ENCODE data around the gene SEPTIN7. TPM values are rescaled to one million over a fixed set of nuclear protein-coding genes. Genes with fewer than 3 reads are reported as not detected.

SEPTIN7 gene
- total and polyA plus RNA-seq, 2 of the 13 experiments (the other 11 are each of a cell fraction or from before 2014, with no cell fraction given): 103 to 129 TPM

GRCh38 chr7:35818513-35818912 is 17.7 kb downstream of the SEPTIN7 start:
- POLR2A ChIA-PET: no interaction called here
- Histone ChIP-seq H3K9ac (ENCODE audit: insufficient read depth, low read depth, low read length) (no peak overlapping the region), H2AFZ (ENCODE audit: low read length) (no peak overlapping the region), H3K9me3 (ENCODE audit: low read length) (no peaks in the 10 kb centered on the region), H3K4me2 (ENCODE audit: low read depth, low read length) (no peak overlapping the region), H3K4me1 (ENCODE audit: insufficient read depth, low read length) (peaks cover 17% of the 10 kb centered on the region), H3K4me3 (replicated peaks in 1 of 3; ENCODE audit: insufficient read depth in 1 of 3, low read depth in 2 of 3, low read length in 3 of 3) (no peak overlapping the region), H3K27ac (ENCODE audit: extremely low read length, insufficient read depth, low read length) (no peak overlapping the region), H3K79me2 (ENCODE audit: insufficient read depth, low read length) (peaks cover 96% of the 10 kb centered on the region), H3K36me3 (replicated peaks in 1 of 2; ENCODE audit: control insufficient read depth in 1 of 2, insufficient read depth in 2 of 2, low read length in 2 of 2) (no peaks in the 10 kb centered on the region), H3K27me3 (ENCODE audit: control insufficient read depth in 1 of 2, insufficient read depth in 2 of 2, low read length in 2 of 2) (no peaks in the 10 kb centered on the region), H4K20me1 (ENCODE audit: insufficient read depth, low read length) (peaks cover 23% of the 10 kb centered on the region)
- FAIRE-seq (no peak), ATAC-seq (no peak), DNase-seq (ENCODE audit: low spot score) (no peak)
- CTCF ChIA-PET (ENCODE audit: low intra/inter-chr PET ratio, low total read pairs): no interaction called here
- intact Hi-C loops (cut with micrococcal nuclease; ENCODE audit: unreplicated experiment) (no loop called here), in situ Hi-C loops (cut with HindIII; ENCODE audit: extremely low pct_ligation_motif_present, low pct_unique_long_range_greater_than_20kb) (no loop called here)
- no TSS peak for BruUV-seq (replicated peaks)
- TF ChIP-seq TGIF2 (CRISPR knock-in tag; IDR thresholded peaks at IDR 0.05) (no peak), CHD4 (IDR thresholded peaks at IDR 0.05; ENCODE audit: borderline replicate concordance, low read length) (no peak), ZNF441 (CRISPR knock-in tag; IDR thresholded peaks at IDR 0.05; ENCODE audit: borderline replicate concordance) (no peak), ZNF775 (CRISPR knock-in tag; IDR thresholded peaks at IDR 0.05; ENCODE audit: borderline replicate concordance) (no peak), RXRB (CRISPR knock-in tag; IDR thresholded peaks at IDR 0.05; ENCODE audit: borderline replicate concordance) (no peak), ZHX1 (CRISPR knock-in tag; IDR thresholded peaks at IDR 0.05; ENCODE audit: low read depth) (no peak), ZNF101 (CRISPR knock-in tag; IDR thresholded peaks at IDR 0.05; ENCODE audit: borderline replicate concordance, low read depth) (no peak)

Measured in HepG2 (cell line).